ENCODE measurements around the gene MED22.

MED22 gene

DNA sequence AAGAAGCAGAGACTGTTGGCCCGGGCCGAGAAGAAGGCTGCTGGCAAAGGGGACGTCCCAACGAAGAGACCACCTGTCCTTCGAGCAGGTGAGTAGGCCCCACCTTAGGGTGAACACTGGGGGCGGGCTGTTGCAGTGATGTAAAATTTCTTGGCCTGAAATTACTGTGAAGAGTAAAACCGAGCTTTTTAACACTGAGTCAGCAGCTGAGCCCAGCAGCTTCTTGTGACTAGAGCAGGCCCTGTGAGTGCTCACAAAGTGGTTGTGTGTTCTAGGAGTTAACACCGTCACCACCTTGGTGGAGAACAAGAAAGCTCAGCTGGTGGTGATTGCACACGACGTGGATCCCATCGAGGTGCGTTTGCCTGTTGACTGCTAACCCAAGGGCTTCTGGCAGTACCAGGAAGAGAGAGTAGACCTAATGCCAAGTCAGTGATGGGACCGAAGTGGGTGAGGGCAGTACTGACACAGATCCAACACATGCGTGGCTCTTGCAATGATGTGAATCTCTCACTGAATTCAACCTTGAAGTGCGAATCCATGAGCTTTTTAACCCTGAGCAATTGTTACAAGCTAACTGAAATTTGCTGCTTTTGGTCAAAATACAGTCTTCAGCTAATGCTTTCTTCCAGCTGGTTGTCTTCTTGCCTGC is 2.2 kb upstream of the MED22 start:
- Histone ChIP-seq H3K4me3 (ENCODE audit: low read length) (peak overlapping the region; percentile 83), H3K4me1 (ENCODE audit: control insufficient read depth, low read length) (peaks cover 40% of the 10 kb centered on the region), H3K27me3 (ENCODE audit: control insufficient read depth, low read length) (no peaks in the 10 kb centered on the region), H3K4me2 (ENCODE audit: low read length) (peak overlapping the region; percentile 98), H3K36me3 (ENCODE audit: control insufficient read depth, low read length) (peaks cover 73% of the 10 kb centered on the region), H3K79me2 (ENCODE audit: control insufficient read depth, low read length) (peaks cover 61% of the 10 kb centered on the region), H3K9me2 (replicated peaks; ENCODE audit: control insufficient read depth, low read length) (no peaks in the 10 kb centered on the region), H3K9me3 (ENCODE audit: control insufficient read depth, insufficient read depth, low read length) (no peaks in the 10 kb centered on the region), H3K27ac (ENCODE audit: low read depth, low read length) (no peak overlapping the region), H4K20me1 (ENCODE audit: control insufficient read depth, insufficient read depth, low read depth, low read length) (peaks cover 16% of the 10 kb centered on the region; the same call in 1 of the 2 replicates), H3F3A (ENCODE audit: control insufficient read depth, insufficient read depth) (peaks cover 66% of the 10 kb centered on the region)
- TF ChIP-seq EZH2phosphoT487 (IDR thresholded peaks at IDR 0.05; ENCODE audit: borderline replicate concordance, low read length), result no peak
- TF ChIP-seq CTCF (IDR thresholded peaks at IDR 0.05; ENCODE audit: low read depth, low read length, poor library complexity, severe bottlenecking), result no peak

DNA sequence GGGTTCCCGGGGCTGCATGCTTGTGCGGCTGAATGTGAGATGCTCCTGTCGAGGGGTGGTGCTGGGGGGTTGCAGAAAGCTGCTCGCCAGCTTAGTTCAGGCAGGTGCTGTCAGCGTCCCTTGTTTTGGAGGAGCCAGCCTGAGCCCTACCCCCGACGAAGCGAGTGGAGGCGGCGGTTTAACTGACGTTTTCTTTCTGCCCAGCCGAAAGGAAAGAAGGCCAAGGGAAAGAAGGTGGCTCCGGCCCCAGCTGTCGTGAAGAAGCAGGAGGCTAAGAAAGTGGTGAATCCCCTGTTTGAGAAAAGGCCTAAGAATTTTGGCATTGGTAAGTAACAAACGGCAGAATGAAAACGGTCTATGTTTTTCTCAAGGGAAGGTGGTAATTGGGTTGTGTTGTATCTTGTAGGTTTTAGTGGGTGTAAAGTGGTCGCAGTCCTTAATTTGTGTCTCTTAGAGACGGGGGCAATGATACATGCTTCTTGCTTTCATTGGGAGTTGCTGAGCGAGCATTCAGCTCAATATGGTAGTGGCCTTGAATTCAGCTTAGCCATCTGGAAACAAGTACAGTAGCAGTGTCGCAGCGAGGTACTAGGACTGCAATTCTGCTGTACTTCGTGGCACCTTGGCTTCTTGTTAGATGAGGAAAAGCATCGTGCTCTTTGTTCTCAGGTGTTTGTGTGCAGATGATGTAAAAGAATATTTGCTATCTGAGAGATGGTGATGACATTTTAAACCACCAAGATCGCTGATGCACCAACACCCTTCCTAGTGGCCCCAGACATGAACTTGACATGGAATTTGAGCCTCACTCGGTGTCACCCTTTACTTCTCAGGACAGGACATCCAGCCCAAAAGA is 1.0 kb upstream of the MED22 start:
- Histone ChIP-seq H3K4me2 (ENCODE audit: low read length) (peak overlapping the region; percentile 98), H4K20me1 (ENCODE audit: control insufficient read depth, insufficient read depth, low read depth, low read length) (peaks cover 16% of the 10 kb centered on the region; the same call in 1 of the 2 replicates), H3K4me1 (ENCODE audit: control insufficient read depth, low read length) (peaks cover 30% of the 10 kb centered on the region), H3K36me3 (ENCODE audit: control insufficient read depth, low read length) (peaks cover 84% of the 10 kb centered on the region), H3K9me3 (ENCODE audit: control insufficient read depth, insufficient read depth, low read length) (no peaks in the 10 kb centered on the region), H3K4me3 (ENCODE audit: low read length) (peak overlapping the region; percentile 83), H3F3A (ENCODE audit: control insufficient read depth, insufficient read depth) (peaks cover 55% of the 10 kb centered on the region), H3K27ac (ENCODE audit: low read depth, low read length) (peak overlapping the region; percentile 81), H3K79me2 (ENCODE audit: control insufficient read depth, low read length) (peaks cover 57% of the 10 kb centered on the region), H3K27me3 (ENCODE audit: control insufficient read depth, low read length) (no peaks in the 10 kb centered on the region), H3K9me2 (replicated peaks; ENCODE audit: control insufficient read depth, low read length) (no peaks in the 10 kb centered on the region)
- TF ChIP-seq CTCF (IDR thresholded peaks at IDR 0.05; ENCODE audit: low read depth, low read length, poor library complexity, severe bottlenecking) (no peak), EZH2phosphoT487 (IDR thresholded peaks at IDR 0.05; ENCODE audit: borderline replicate concordance, low read length) (no peak)

GRCh38 chr9:133347515-133347984 is 381 bp downstream of the MED22 start:
- Histone ChIP-seq H3K4me2 (ENCODE audit: low read length) (peak overlapping the region; percentile 98), H3K27me3 (ENCODE audit: control insufficient read depth, low read length) (no peaks in the 10 kb centered on the region), H3K4me3 (ENCODE audit: low read length) (peak overlapping the region; percentile 83), H3F3A (ENCODE audit: control insufficient read depth, insufficient read depth) (peaks cover 41% of the 10 kb centered on the region), H3K36me3 (ENCODE audit: control insufficient read depth, low read length) (peaks cover 86% of the 10 kb centered on the region), H3K9me3 (ENCODE audit: control insufficient read depth, insufficient read depth, low read length) (no peaks in the 10 kb centered on the region), H4K20me1 (ENCODE audit: control insufficient read depth, insufficient read depth, low read depth, low read length) (peaks cover 16% of the 10 kb centered on the region; the same call in 1 of the 2 replicates), H3K4me1 (ENCODE audit: control insufficient read depth, low read length) (peaks cover 29% of the 10 kb centered on the region), H3K27ac (ENCODE audit: low read depth, low read length) (peak overlapping the region; percentile 81), H3K9me2 (replicated peaks; ENCODE audit: control insufficient read depth, low read length) (no peaks in the 10 kb centered on the region), H3K79me2 (ENCODE audit: control insufficient read depth, low read length) (peaks cover 57% of the 10 kb centered on the region)
- TF ChIP-seq CTCF (IDR thresholded peaks at IDR 0.05; ENCODE audit: low read depth, low read length, poor library complexity, severe bottlenecking), result no peak
- no peak for TF ChIP-seq EZH2phosphoT487 (IDR thresholded peaks at IDR 0.05; ENCODE audit: borderline replicate concordance, low read length)

Measured in DOHH2 (cell line).